HCT116 (cell line): ENCODE results near the gene NBEAL2. TPM values are rescaled to one million over a fixed set of nuclear protein-coding genes. Genes with fewer than 3 reads are reported as not detected.

Source experiments
- ATAC-seq: fragments of 200-7000 bp; cut with Tn5 transposase; 2 replicates; pipeline ENCODE4 v1.9.1; 2020; ENCODE audit warnings: mild to moderate bottlenecking, moderate library complexity
- BruUV-seq: library from RNA; stranded (reverse); fragments of 400-500 nt; replicated peaks from 2 replicates; lab custom pipeline; 2021; lab: Mats Ljungman, UMichigan
- CTCF ChIA-PET: fragments of 300-600 bp; sonication (Branson Sonifier 250); formaldehyde crosslinking; loops from one replicate; lab custom pipeline; 2021; ENCODE audit warnings: antibody characterized with exemption; lab: Charles Lee
- POLR2A ChIA-PET: fragments of 300-600, 350-600 bp; sonication (Branson Sonifier 250); formaldehyde crosslinking; loops from one replicate; lab custom pipeline; 2021; ENCODE audit warnings: antibody characterized with exemption; lab: Charles Lee
- RAD21 ChIA-PET, 2 experiments: fragments of 300-600 bp; sonication (Branson Sonifier 250); formaldehyde crosslinking; loops; one replicate each; lab custom pipeline; 2023; ENCODE audit warnings: low total read pairs in 2 of 2; ENCODE audit not compliant: uncharacterized antibody in 2 of 2, unreplicated experiment in 2 of 2, low non-redundant PET in 1 of 2; lab: Charles Lee
- DNase-seq: peaks from one replicate; pipeline ENCODE4 v3.0.0-alpha.2; 2010; ENCODE audit warnings: low read depth, low spot score
- H2AFZ ChIP-seq: fragments of 200-600 bp; shearing (Covaris generic), sonication (generic); 2 replicates; pipeline ENCODE4 v1.6.1; 2017; ENCODE audit warnings: low read depth, mixed run types, mixed read lengths, antibody characterized with exemption, low read length; ENCODE audit not compliant: poor library complexity, severe bottlenecking
- H3K27ac ChIP-seq: 2 replicates; pipeline ENCODE4 v1.5.1; 2012; ENCODE audit warnings: low read depth, low read length
- H3K27me3 ChIP-seq: fragments of 200-600 bp; sonication (generic); 2 replicates; pipeline ENCODE4 v1.6.1; 2016; ENCODE audit warnings: mixed run types, low read length, mixed read lengths; ENCODE audit not compliant: insufficient read depth
- H3K36me3 ChIP-seq, 2 experiments: fragments of 200-500 bp in 1 of 2; fragments of 200-600 bp in 1 of 2; sonication (Bioruptor generic) in 1 of 2; sonication (generic) in 1 of 2; 2 replicates each; pipeline versions ENCODE4 v1.5.1 to v1.6.1; 2014 to 2016; ENCODE audit warnings: low read length in 2 of 2, inconsistent platforms in 1 of 2, mixed read lengths in 1 of 2, mixed run types in 1 of 2; ENCODE audit not compliant: insufficient read depth in 2 of 2, control insufficient read depth in 1 of 2
- H3K4me1 ChIP-seq, 2 experiments: fragments of 200-600 bp in 1 of 2; sonication (generic) in 1 of 2; 2 replicates each; pipeline versions ENCODE4 v1.5.1 to v1.6.1; 2012 to 2017; ENCODE audit warnings: low read length in 2 of 2, inconsistent platforms in 1 of 2, mild to moderate bottlenecking in 1 of 2, mixed read lengths in 1 of 2, mixed run types in 1 of 2, moderate library complexity in 1 of 2; ENCODE audit not compliant: insufficient read depth in 2 of 2, control insufficient read depth in 1 of 2
- H3K4me2 ChIP-seq: fragments of 200-600 bp; sonication (generic); 2 replicates; pipeline ENCODE4 v1.6.1; 2017; ENCODE audit warnings: mixed run types, low read length, mixed read lengths
- H3K4me3 ChIP-seq, 2 experiments: fragments of 200-600 bp in 1 of 2; sonication (generic) in 1 of 2; replicated peaks in 1 of 2; 2 replicates each; pipeline ENCODE4 v1.5.1; 2011 to 2016; ENCODE audit warnings: low read length in 2 of 2, control low read depth in 1 of 2, low read depth in 1 of 2, mild to moderate bottlenecking in 1 of 2, mixed read lengths in 1 of 2, mixed run types in 1 of 2
- H3K79me2 ChIP-seq: fragments of 200-600 bp; sonication (generic); 2 replicates; pipeline ENCODE4 v1.6.1; 2017; ENCODE audit warnings: mild to moderate bottlenecking, mixed run types, low read length, moderate library complexity, mixed read lengths; ENCODE audit not compliant: insufficient read depth
- H3K9ac ChIP-seq: fragments of 200-600 bp; sonication (generic); 2 replicates; pipeline ENCODE4 v1.6.1; 2016; ENCODE audit warnings: low read length, mixed read lengths
- H3K9me2 ChIP-seq: fragments of 200-600 bp; sonication (generic), shearing (Covaris generic); 2 replicates; pipeline ENCODE4 v1.6.1; 2017; ENCODE audit warnings: mixed run types, mild to moderate bottlenecking, moderate library complexity; ENCODE audit not compliant: insufficient read depth
- H3K9me3 ChIP-seq, 2 experiments: fragments of 200-500 bp in 1 of 2; fragments of 200-600 bp in 1 of 2; sonication (Bioruptor generic) in 1 of 2; sonication (generic) in 1 of 2; 2 replicates each; pipeline ENCODE4 v1.6.1; 2014 to 2017; ENCODE audit warnings: low read length in 2 of 2, mixed read lengths in 2 of 2, inconsistent platforms in 1 of 2, low read depth in 1 of 2, mild to moderate bottlenecking in 1 of 2, mixed run types in 1 of 2, moderate library complexity in 1 of 2; ENCODE audit not compliant: control insufficient read depth in 1 of 2, insufficient read depth in 1 of 2
- H4K20me1 ChIP-seq: fragments of 200-600 bp; sonication (generic), shearing (Covaris generic); 2 replicates; pipeline ENCODE4 v1.6.1; 2017; ENCODE audit warnings: mixed run types, mild to moderate bottlenecking, moderate library complexity; ENCODE audit not compliant: insufficient read depth
- ATF3 ChIP-seq: IDR thresholded peaks from 2 replicates; pipeline ENCODE4 v1.6.1; 2012
- CBX3 ChIP-seq: IDR thresholded peaks from 2 replicates; pipeline ENCODE4 v1.6.1; 2012; ENCODE audit warnings: low read depth
- CEBPB ChIP-seq: IDR thresholded peaks from 2 replicates; pipeline ENCODE4 v1.6.1; 2012; ENCODE audit warnings: low read depth
- ELF1 ChIP-seq: IDR thresholded peaks from 2 replicates; pipeline ENCODE4 v1.6.1; 2012; ENCODE audit warnings: low read depth, borderline replicate concordance
- EZH2phosphoT487 ChIP-seq: fragments of 200-600 bp; IDR thresholded peaks from 2 replicates; pipeline ENCODE4 v1.6.1; 2018; ENCODE audit warnings: antibody characterized with exemption, borderline replicate concordance
- FOSL1 ChIP-seq: IDR thresholded peaks from 2 replicates; pipeline ENCODE4 v1.6.1; 2012; ENCODE audit warnings: low read depth
- POLR2A ChIP-seq: IDR thresholded peaks from 2 replicates; pipeline ENCODE4 v1.7.0; 2011; ENCODE audit warnings: borderline replicate concordance; ENCODE audit not compliant: insufficient read depth, insufficient read length; ENCODE audit errors: extremely low read depth
- SIN3A ChIP-seq: IDR thresholded peaks from 2 replicates; pipeline ENCODE4 v1.6.1; 2012; ENCODE audit warnings: low read depth
- SP1 ChIP-seq: IDR thresholded peaks from 2 replicates; pipeline ENCODE4 v1.6.1; 2012; ENCODE audit warnings: low read depth
- TCF7L2 ChIP-seq: IDR thresholded peaks from 2 replicates; pipeline ENCODE4 v1.7.0; 2011; ENCODE audit warnings: borderline replicate concordance, inconsistent platforms; ENCODE audit not compliant: insufficient read depth, insufficient read length; ENCODE audit errors: extremely low read depth
- YY1 ChIP-seq: IDR thresholded peaks from 2 replicates; pipeline ENCODE4 v1.6.1; 2011; ENCODE audit warnings: low read length, low read depth, moderate library complexity, mild to moderate bottlenecking; ENCODE audit not compliant: insufficient replicate concordance; ENCODE audit errors: extremely low read depth
- ZFX ChIP-seq: fragments of 450-650 bp; IDR thresholded peaks from 2 replicates; pipeline ENCODE4 v1.6.1; 2017
- ZNF274 ChIP-seq: fragments of 200-500 bp; sonication (Bioruptor generic); IDR thresholded peaks from 2 replicates; pipeline ENCODE4 v1.6.1; 2014; ENCODE audit warnings: mild to moderate bottlenecking, low read depth, low read length, inconsistent platforms
- intact Hi-C: fragments of 100-400 bp; cut with micrococcal nuclease; formaldehyde crosslinking; loops from 2 replicates; pipeline ENCODE4 v1.10.0; 2022
- total RNA-seq: library from RNA; stranded (reverse); gene quantifications from one replicate; pipeline ENCODE4 v1.2.1, GENCODE V29; 2021; ENCODE audit not compliant: unreplicated experiment
- TF ChIP-seq, protein P1 (sequence below): IDR thresholded peaks from 2 replicates; pipeline ENCODE4 v1.6.1; 2011; ENCODE audit warnings: mild to moderate bottlenecking, low read length, moderate library complexity; ENCODE audit not compliant: insufficient replicate concordance; ENCODE audit errors: extremely low read depth
- TF ChIP-seq, protein P2 (sequence below): IDR thresholded peaks from 2 replicates; pipeline ENCODE4 v1.6.1; 2012

The NBEAL2 gene
- total RNA-seq, 1 experiment from 2014 or later: 72.9 TPM

DNA sequence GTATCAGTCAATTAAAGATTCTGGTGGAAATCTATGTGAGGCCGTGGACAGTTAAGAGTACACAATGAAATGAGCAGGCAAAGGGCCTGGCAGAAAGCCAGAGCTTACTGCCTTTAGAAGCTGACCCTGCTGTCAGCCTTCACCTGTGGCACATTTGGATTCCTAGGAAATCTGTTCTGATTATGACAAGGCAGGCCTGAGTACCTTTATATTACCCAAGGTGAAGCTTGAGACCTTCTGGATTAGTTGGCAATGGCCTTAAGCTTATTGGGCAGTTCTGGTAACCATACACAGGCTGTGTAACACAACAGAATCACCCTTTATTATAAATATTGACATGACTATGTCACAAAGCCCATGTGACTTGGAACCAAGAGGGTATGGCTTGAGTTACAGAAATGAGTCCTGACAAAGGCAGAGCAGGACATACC lies 43.2 kb downstream of the NBEAL2 start:
- Histone ChIP-seq H2AFZ (no peak overlapping the region), H3K9me3 (no peaks in the 10 kb centered on the region)
- intact Hi-C loops: no loop called here
- TF ChIP-seq, protein P1, sequence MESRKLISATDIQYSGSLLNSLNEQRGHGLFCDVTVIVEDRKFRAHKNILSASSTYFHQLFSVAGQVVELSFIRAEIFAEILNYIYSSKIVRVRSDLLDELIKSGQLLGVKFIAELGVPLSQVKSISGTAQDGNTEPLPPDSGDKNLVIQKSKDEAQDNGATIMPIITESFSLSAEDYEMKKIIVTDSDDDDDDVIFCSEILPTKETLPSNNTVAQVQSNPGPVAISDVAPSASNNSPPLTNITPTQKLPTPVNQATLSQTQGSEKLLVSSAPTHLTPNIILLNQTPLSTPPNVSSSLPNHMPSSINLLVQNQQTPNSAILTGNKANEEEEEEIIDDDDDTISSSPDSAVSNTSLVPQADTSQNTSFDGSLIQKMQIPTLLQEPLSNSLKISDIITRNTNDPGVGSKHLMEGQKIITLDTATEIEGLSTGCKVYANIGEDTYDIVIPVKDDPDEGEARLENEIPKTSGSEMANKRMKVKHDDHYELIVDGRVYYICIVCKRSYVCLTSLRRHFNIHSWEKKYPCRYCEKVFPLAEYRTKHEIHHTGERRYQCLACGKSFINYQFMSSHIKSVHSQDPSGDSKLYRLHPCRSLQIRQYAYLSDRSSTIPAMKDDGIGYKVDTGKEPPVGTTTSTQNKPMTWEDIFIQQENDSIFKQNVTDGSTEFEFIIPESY: no peak
- TF ChIP-seq TCF7L2 (no peak), CEBPB (no peak), SIN3A (no peak), FOSL1 (no peak), ZNF274 (no peak), YY1 (no peak), SP1 (no peak), ZFX (no peak), CBX3 (no peak), POLR2A (no peak), ATF3 (no peak), ELF1 (no peak), EZH2phosphoT487 (no peak)
- TF ChIP-seq, protein P2, sequence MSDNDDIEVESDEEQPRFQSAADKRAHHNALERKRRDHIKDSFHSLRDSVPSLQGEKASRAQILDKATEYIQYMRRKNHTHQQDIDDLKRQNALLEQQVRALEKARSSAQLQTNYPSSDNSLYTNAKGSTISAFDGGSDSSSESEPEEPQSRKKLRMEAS: no peak
- TF ChIP-seq, all 23 proteins: peak for 0
- H3K27me3 ChIP-seq: no peaks in the 10 kb centered on the region
- H3K4me1 ChIP-seq: peaks cover 0 to 5% of the 10 kb centered on the region in 2 experiments; a peak in 1 of 4 replicates
- H3K27ac ChIP-seq: no peak overlapping the region
- ChIA-PET POLR2A (interaction anchor here (0.9 kb wide), 1 partner anchor 358 kb away, joined by 4 read pairs; the partner anchor contains the start of gene PTPN23), CTCF (no interaction called here), RAD21 (no interaction called here)
- ATAC-seq (no peak), DNase-seq (no peak)
- no peak overlapping the region for H3K9ac ChIP-seq
- no peaks in the 10 kb centered on the region for H3K9me2 ChIP-seq
- H3K36me3 ChIP-seq: no peaks in the 10 kb centered on the region
- no peak overlapping the region for H3K4me2 ChIP-seq
- peaks cover 8% of the 10 kb centered on the region for H3K79me2 ChIP-seq
- no TSS peak for BruUV-seq
- H4K20me1 ChIP-seq: no peaks in the 10 kb centered on the region
- no peak overlapping the region for H3K4me3 ChIP-seq
